Vagina (tissue), 2 donors: ENCODE measurements around the gene EPS15. TPM values are rescaled to one million over a fixed set of nuclear protein-coding genes. Genes with fewer than 3 reads are reported as not detected.

Source experiments
- DNase-seq, 2 donors: peaks; one replicate each; pipeline ENCODE4 v3.0.0-alpha.2; 2017; ENCODE audit errors: extremely low spot score in 2 of 2
- H3K27ac ChIP-seq: fragments of 200-600 bp; sonication (generic); one replicate; pipeline ENCODE4 v1.5.1; 2019
- H3K27me3 ChIP-seq: fragments of 200-600 bp; sonication (generic); one replicate; pipeline ENCODE4 v1.5.1; 2019
- H3K36me3 ChIP-seq, 2 donors: fragments of 200-600 bp; sonication (generic); one replicate each; pipeline ENCODE4 v1.5.1; 2017 to 2019
- H3K4me1 ChIP-seq: fragments of 200-600 bp; sonication (generic); one replicate; pipeline ENCODE4 v1.5.1; 2019
- H3K4me3 ChIP-seq, 2 donors: fragments of 200-600 bp; sonication (generic); 1 replicate in 1 of 2; 2 replicates in 1 of 2; pipeline ENCODE4 v1.5.1; 2016 to 2019
- H3K9me3 ChIP-seq: fragments of 200-600 bp; sonication (generic); one replicate; pipeline ENCODE4 v1.5.1; 2019
- CTCF ChIP-seq, 3 experiments: fragments of 450-650 bp in 2 of 3; fragments of 200-600 bp in 1 of 3; sonication (generic) in 1 of 3; IDR thresholded peaks; one replicate each; pipeline ENCODE4 v1.5.1; 2017 to 2019; ENCODE audit warnings: antibody characterized with exemption in 3 of 3, mild to moderate bottlenecking in 2 of 3, moderate library complexity in 2 of 3
- POLR2A ChIP-seq, 2 donors: fragments of 450-650 bp; IDR thresholded peaks; one replicate each; pipeline ENCODE4 v1.6.1; 2017; ENCODE audit warnings: antibody characterized with exemption in 2 of 2, mild to moderate bottlenecking in 2 of 2, moderate library complexity in 2 of 2
- POLR2AphosphoS5 ChIP-seq, 2 donors: sonication (generic); formaldehyde crosslinking; IDR thresholded peaks; one replicate each; pipeline ENCODE4 v1.9.0; 2017; ENCODE audit warnings: antibody characterized with exemption in 2 of 2, mild to moderate bottlenecking in 2 of 2, low read depth in 1 of 2; ENCODE audit not compliant: insufficient read depth in 1 of 2
- intact Hi-C: fragments of 100-400 bp; cut with DNase I; formaldehyde crosslinking; loops from one replicate; pipeline ENCODE4 v1.15.1; 2023
- total RNA-seq: library from RNA; depleted of rRNA; stranded (reverse); fragments of >200 nt; gene quantifications from one replicate; pipeline ENCODE4 v1.2.3, GENCODE V29; 2016

Gene EPS15
- total RNA-seq, 1 donor from 2014 or later: 70.5 TPM

DNA sequence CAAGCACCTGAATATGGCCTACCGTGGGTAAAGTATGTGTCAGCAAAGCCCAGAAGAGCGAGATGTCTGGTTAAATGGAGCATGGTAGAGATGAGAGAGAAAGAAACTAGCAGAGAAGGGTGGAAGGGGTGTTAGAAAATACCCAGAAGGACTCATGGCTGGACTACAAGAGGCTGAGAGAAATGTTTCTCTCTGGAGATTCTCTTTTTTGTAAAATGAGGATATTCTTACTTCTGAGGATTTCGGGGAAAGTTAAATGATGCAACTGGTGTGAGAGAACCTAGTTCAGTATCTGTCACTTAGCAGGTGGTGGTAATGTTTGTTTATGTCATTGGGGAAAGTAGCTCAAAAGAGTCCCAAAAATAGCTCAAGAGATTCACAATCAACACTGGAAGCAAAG lies 7.2 kb upstream of the EPS15 start:
- Histone ChIP-seq H3K4me3 (no peak overlapping the region), H3K27ac (no peak overlapping the region), H3K27me3 (no peaks in the 10 kb centered on the region), H3K9me3 (no peaks in the 10 kb centered on the region), H3K4me1 (no peaks in the 10 kb centered on the region), H3K36me3 (no peaks in the 10 kb centered on the region)
- no peak for TF ChIP-seq POLR2A (IDR thresholded peaks at IDR 0.05)
- TF ChIP-seq CTCF (IDR thresholded peaks at IDR 0.05): no peak
- no peak for TF ChIP-seq POLR2AphosphoS5 (IDR thresholded peaks at IDR 0.05; ENCODE audit: insufficient read depth in 1 of 2, low read depth in 1 of 2)
- no peak for DNase-seq
- intact Hi-C loops: no loop called here

DNA sequence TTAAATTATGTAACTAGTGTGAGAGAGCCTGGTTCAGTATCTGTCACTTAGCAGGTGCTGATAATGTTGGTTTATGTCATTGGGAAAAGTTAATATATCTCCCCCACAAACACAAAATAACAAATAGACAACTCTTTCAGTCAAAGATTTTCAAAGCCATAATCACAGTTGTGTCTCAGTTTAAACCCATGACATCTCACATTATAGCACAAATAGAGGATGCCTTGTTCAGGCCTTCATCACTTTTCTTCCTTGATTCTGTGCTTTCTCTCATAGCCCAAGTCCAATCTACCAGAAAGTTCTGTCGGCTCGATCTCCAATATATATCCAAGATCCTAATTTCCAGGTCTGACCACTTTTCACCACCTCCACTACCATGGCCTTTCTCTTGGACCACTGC lies 6.2 kb upstream of the EPS15 start:
- no peak overlapping the region for H3K4me3 ChIP-seq
- no peaks in the 10 kb centered on the region for H3K36me3 ChIP-seq
- H3K9me3 ChIP-seq: no peaks in the 10 kb centered on the region
- DNase-seq: no peak
- TF ChIP-seq POLR2AphosphoS5 (IDR thresholded peaks at IDR 0.05; ENCODE audit: insufficient read depth in 1 of 2, low read depth in 1 of 2) (no peak), CTCF (IDR thresholded peaks at IDR 0.05) (no peak), POLR2A (IDR thresholded peaks at IDR 0.05) (no peak)
- H3K27ac ChIP-seq: no peak overlapping the region
- no peaks in the 10 kb centered on the region for H3K27me3 ChIP-seq
- intact Hi-C loops: no loop called here
- H3K4me1 ChIP-seq: no peaks in the 10 kb centered on the region

- no peak overlapping the region for H3K4me3 ChIP-seq
- TF ChIP-seq POLR2AphosphoS5 (IDR thresholded peaks at IDR 0.05; ENCODE audit: insufficient read depth in 1 of 2, low read depth in 1 of 2) (no peak), CTCF (IDR thresholded peaks at IDR 0.05) (no peak), POLR2A (IDR thresholded peaks at IDR 0.05) (no peak)
- H3K36me3 ChIP-seq: no peaks in the 10 kb centered on the region
- H3K27me3 ChIP-seq: no peaks in the 10 kb centered on the region
- H3K9me3 ChIP-seq: no peaks in the 10 kb centered on the region
- intact Hi-C loops: no loop called here
- H3K4me1 ChIP-seq: no peaks in the 10 kb centered on the region
- H3K27ac ChIP-seq: no peak overlapping the region
- no peak for DNase-seq
Observed at GRCh38 chr1:51524817-51525216, 5.8 kb upstream of the EPS15 start.

GRCh38 chr1:51523931-51524330 lies 4.9 kb upstream of the EPS15 start:
- H3K27ac ChIP-seq: no peak overlapping the region
- H3K27me3 ChIP-seq: no peaks in the 10 kb centered on the region
- TF ChIP-seq CTCF (IDR thresholded peaks at IDR 0.05): no peak
- no peak for TF ChIP-seq POLR2A (IDR thresholded peaks at IDR 0.05)
- no peak for TF ChIP-seq POLR2AphosphoS5 (IDR thresholded peaks at IDR 0.05; ENCODE audit: insufficient read depth in 1 of 2, low read depth in 1 of 2)
- no peaks in the 10 kb centered on the region for H3K36me3 ChIP-seq
- no peak overlapping the region for H3K4me3 ChIP-seq
- H3K4me1 ChIP-seq: no peaks in the 10 kb centered on the region
- no peak for DNase-seq
- H3K9me3 ChIP-seq: no peaks in the 10 kb centered on the region
- intact Hi-C loops: no loop called here

DNA sequence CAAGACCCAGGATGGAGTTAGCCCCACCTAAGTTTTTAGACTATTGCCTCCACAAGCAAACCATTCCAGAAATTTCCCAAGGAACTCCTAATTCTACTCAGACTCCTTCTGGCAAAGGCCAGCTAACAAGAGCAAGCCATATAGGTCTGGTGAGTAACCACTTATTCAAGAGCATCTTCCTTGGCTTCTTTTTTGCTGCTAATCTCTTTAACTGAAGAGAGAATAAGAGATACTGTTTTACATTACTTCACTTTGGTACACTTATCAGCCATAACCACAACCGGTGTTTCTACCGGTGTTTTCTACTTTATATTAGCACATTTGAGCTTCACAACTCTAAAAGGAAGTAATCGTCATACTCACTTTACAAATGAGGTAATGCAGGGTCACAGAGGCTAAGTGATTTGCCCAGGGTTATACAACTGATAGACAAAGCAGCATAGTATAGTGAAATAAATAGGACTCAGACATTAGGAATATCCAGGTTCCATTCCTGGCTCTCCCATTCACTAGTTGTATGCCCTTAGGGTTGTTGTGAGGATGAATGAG lies 1.7 kb upstream of the EPS15 start:
- TF ChIP-seq POLR2AphosphoS5 (IDR thresholded peaks at IDR 0.05; ENCODE audit: insufficient read depth in 1 of 2, low read depth in 1 of 2): no peak
- no peak for TF ChIP-seq POLR2A (IDR thresholded peaks at IDR 0.05)
- TF ChIP-seq CTCF (IDR thresholded peaks at IDR 0.05): no peak
- Histone ChIP-seq H3K4me3 (no peak overlapping the region), H3K27ac (peak overlapping the region; percentile 15), H3K36me3 (no peaks in the 10 kb centered on the region), H3K27me3 (no peaks in the 10 kb centered on the region), H3K9me3 (no peaks in the 10 kb centered on the region), H3K4me1 (peaks cover 25% of the 10 kb centered on the region)
- no peak for DNase-seq
- intact Hi-C loops: no loop called here
